SH-SY5Y (cell line): ENCODE data around the gene TMC2.

Source experiments
- GATA2 ChIP-seq: IDR thresholded peaks from 2 replicates; pipeline ENCODE4 v1.6.1; 2011; ENCODE audit warnings: mild to moderate bottlenecking, low read depth, low read length
- GATA3 ChIP-seq: IDR thresholded peaks from 2 replicates; pipeline ENCODE4 v1.6.1; 2011; ENCODE audit warnings: low read depth, mild to moderate bottlenecking, low read length, moderate library complexity

GRCh38 chr20:2564406-2564805, 28.0 kb downstream of the TMC2 start:
- no peak for TF ChIP-seq GATA2
- TF ChIP-seq GATA3: no peak
